ENCODE measurements around the gene LRP10.

LRP10 gene

DNA sequence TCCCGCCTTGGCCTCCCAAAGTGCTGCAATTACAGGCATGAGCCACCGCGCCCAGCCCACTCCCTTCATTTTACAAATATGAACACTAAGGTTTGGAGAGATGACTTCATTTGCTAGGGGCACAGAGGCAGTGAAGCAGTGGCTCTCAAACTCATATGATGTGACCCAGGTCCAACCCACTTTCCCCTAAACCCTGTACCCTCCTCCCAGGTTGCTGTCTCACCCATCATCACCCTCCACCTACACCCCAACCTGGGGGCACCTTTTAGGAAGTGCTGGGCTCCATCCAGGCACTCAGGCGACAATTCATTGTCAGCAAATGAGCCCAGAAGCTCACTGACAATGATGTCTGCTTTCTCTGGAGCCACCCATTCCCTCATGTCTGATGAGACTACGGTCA lies 52.2 kb downstream of the LRP10 start:
- no peak for DNase-seq

DNA sequence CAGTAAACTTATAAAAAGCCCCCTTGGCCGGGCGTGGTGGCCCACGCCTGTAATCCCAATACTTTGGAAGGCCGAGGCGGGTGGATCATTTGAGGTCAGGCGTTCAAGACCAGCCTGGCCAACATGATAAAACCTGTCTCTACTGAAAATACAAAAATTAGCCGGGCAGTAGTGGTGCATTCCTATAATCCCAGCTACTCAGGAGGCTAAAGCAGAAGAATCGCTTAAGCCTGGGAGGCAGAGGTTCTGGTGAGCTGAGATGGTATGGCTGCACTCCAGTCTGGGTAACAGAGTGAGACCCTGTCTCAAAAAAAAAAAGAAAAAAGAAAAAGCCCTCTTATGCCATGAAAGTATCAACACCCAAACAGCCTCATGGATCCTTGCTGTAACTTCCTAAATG lies 54.0 kb downstream of the LRP10 start:
- no peak for DNase-seq

DNA sequence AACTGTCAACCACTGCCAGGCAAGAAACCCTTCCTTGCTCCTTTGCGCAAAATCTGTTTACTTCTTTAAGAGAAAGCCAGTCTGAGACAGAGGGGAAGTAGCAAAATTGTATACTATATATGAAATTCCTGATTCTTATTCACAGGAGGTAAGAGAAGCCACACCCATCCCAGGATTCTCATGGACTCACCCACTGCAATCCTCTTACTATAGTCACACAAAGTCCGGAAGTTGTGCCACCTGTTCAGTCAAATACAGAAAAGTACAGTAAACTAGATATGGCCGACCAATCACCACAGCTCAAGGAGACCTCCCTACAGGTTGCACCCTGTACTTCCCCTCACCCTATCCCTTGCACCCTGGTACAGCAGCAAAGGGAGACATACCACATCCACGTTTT lies 54.8 kb downstream of the LRP10 start:
- no peak for DNase-seq

DNA sequence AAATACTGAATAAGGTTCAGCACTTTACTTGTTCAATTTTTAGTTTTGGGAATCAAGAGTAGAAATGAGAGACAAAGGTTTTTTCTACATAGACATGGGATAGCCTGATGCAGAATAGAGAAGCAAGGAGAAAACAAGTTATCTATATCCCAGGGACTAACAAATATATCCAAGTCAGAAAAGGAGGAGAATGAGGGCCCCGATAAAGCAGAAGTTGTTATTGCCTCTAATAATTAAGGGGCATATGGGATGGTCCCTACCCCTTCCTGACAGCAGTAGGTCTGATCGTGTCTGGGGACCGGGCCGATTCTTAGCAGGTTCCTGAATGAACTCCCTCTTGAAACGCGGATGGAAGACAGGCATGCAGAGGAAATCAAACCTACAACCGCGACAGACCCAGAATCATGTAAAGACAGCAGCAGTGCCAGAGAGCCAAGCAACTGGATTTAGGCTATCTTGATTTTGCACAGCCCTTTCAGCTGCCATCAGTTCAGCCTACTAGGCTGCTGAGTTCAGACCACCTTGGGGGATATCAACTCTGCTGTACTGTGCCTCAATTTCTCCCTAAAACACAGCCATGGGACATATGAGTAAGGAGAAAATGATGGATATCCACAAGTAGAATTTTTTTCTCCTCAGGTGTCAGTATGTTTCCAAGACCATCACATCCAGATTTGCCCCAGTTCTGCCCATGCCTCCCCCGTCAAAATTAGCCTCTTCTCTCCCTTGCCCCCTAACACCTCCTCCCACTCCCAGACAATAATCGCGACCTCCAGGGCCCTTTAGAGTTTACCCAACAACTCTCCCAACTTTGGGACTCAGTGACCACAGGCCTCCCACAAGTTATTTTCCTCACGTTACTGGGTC lies 56.9 kb downstream of the LRP10 start:
- DNase-seq, result no peak

DNA sequence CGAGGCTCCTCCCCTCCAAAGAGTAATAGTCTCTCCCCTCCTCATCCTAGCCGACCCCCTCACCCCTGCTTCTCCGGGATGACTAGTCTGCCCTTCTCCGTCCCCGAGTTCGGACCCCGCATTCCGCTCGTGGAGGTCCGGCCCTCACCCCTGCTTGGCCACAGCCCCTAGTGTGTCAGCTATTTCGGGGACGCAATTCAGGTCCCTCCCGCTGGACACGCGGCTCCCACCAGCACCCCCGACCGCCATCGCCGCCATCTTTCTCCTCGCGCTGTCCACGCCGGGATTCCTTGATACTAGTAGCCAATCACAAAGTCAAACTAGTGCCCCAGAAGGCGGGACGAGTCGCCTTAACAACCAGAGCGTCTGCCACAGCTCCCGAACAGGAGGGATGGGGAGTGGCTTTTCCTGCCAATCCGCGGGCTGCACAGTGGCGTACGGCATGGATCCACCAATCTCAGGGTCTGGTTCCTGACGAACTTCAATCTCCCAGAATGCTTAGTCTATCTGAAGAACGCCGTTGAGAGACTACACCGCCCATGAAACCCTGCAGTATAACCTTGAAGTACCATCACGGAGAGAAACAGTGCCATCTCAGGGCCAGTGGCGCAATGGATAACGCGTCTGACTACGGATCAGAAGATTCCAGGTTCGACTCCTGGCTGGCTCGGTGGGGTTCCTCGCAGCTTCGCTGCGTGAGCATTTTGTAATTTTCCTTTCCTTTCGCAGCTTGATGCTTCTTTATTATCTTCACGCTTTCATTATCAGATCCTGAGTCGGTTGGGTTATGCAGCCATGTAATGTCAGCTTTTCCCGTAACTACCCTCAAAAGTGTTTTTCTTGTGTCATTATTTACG lies 57.8 kb downstream of the LRP10 start, which contains the start of gene PRMT5:
TSS of gene PRMT5 (minus strand) at position 273 of the 857 bp plus-strand sequence. CDS start at position 258, 15 bp downstream.
- DNase-seq, result peak; percentile 99

DNA sequence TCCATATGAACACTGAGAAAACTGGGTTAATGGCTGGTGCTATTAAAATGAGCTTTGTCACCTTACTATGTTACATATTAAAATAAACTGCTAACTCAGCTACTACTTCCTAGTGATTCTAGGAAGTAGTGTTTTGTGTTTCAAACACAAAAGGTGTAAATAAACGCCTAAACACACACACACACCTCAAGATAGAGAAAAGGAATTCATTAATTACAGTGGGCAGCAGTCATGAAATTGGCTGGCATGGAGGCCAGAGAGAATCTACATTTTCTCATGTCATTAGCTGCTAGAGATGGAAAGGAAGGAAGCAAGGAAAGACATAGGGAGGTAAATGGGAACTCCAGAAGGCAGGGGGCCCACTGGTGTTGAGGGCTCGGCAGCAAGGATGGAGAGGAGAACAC lies 58.4 kb downstream of the LRP10 start:
- no peak for DNase-seq

All from CD4-positive, alpha-beta T cell treated with Interferon alpha-2 for 1 hour (primary cell).